ENCODE measurements around the gene AOC2. TPM values are rescaled to one million over a fixed set of nuclear protein-coding genes. Genes with fewer than 3 reads are reported as not detected.

AOC2 gene
- total and polyA plus RNA-seq, 7 donors = 1.2 to 2.1 (median 1.4) TPM; not detected in 2

DNA sequence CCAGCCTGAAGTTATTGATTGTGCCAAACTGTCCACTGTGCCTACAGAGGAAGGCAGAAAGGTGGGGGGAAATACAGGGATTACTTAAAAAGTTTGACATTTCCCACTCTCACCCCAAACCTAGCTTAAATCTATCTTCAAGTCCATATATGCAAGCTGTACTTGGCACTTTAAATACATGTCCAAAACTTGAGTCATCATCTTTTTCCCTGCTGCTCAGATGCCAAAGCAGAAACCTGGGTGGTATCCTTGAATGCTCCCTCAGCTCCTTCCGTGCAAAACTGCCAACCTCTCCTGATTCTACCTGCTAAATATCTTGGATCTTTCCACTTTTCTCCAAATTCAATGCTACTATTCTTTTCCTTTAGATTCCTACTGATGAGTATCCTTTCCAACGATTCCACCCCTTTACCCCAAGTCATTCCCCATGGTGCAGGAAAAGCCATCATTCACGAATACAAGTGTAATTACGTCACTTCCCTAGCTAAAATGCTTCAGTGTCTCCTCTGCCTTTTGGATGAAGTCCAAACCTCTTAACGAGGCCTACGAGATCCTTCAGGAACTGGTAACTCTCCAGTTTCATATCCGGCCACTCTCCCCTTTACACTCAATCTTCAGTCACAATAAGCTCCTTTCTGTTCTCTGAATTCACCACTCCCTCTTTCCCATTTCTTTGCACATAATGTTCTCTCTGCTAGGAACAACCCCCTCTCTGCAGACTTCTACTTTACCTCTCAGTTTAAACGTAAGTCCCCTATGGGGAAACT, 29.6 kb upstream of the AOC2 start:
- intact Hi-C loops (cut with DNase I) = no loop called here
- 68 to 78% methylated on average over 8 of the region's 8 CpGs for WGBS, 2 donors
- Histone ChIP-seq H3K4me3 (no peak overlapping the region), H3K36me3 (peaks cover 37 to 97% (median 67%) of the 10 kb centered on the region in 4 donors), H3K27ac (peak overlapping the region in 3 of 4 donors; percentile 10 to 25 (median 11)), H3K9me3 (no peaks in the 10 kb centered on the region), H3K27me3 (no peaks in the 10 kb centered on the region), H3K4me1 (peaks cover 0 to 10% (median 0%) of the 10 kb centered on the region in 4 donors)
- TF ChIP-seq EP300 (IDR thresholded peaks at IDR 0.05) (no peak), POLR2A (IDR thresholded peaks at IDR 0.05) (no peak), POLR2AphosphoS5 (IDR thresholded peaks at IDR 0.05) (no peak)
- TF ChIP-seq, protein P1, sequence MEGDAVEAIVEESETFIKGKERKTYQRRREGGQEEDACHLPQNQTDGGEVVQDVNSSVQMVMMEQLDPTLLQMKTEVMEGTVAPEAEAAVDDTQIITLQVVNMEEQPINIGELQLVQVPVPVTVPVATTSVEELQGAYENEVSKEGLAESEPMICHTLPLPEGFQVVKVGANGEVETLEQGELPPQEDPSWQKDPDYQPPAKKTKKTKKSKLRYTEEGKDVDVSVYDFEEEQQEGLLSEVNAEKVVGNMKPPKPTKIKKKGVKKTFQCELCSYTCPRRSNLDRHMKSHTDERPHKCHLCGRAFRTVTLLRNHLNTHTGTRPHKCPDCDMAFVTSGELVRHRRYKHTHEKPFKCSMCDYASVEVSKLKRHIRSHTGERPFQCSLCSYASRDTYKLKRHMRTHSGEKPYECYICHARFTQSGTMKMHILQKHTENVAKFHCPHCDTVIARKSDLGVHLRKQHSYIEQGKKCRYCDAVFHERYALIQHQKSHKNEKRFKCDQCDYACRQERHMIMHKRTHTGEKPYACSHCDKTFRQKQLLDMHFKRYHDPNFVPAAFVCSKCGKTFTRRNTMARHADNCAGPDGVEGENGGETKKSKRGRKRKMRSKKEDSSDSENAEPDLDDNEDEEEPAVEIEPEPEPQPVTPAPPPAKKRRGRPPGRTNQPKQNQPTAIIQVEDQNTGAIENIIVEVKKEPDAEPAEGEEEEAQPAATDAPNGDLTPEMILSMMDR (IDR thresholded peaks at IDR 0.05) = no peak
- DNase-seq = no peak

DNA sequence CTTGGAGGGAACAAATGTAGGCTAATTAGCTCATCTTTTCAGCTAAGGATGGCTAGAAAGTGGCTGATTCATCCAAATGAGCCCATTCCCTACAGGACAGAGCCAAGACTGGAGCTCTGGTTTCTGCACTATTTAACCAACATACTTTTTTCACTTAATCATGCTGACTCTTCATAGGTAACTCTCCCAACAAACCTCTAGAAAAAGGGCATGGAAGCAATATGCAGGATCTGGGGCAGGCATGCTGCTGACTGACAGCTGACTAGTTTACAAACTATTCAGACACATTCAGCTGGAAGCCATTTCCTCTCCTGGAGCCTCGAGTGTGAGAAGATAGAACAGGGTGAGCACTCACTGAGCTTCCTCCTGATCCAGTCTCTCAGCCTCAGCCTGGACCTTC, 26.5 kb upstream of the AOC2 start:
- Histone ChIP-seq H3K27ac (no peak overlapping the region), H3K9me3 (no peaks in the 10 kb centered on the region), H3K4me1 (peaks cover 0 to 18% (median 5%) of the 10 kb centered on the region in 4 donors), H3K36me3 (peaks cover 37 to 97% (median 64%) of the 10 kb centered on the region in 4 donors), H3K4me3 (no peak overlapping the region), H3K27me3 (no peaks in the 10 kb centered on the region)
- TF ChIP-seq POLR2A (IDR thresholded peaks at IDR 0.05) = no peak
- no peak for TF ChIP-seq EP300 (IDR thresholded peaks at IDR 0.05)
- no peak for TF ChIP-seq POLR2AphosphoS5 (IDR thresholded peaks at IDR 0.05)
- TF ChIP-seq, protein P1 (IDR thresholded peaks at IDR 0.05) = no peak
- intact Hi-C loops (cut with DNase I) = no loop called here
- DNase-seq = no peak
- 60 to 74% methylated on average over 1 of the region's 1 CpG for WGBS, 2 donors

DNA sequence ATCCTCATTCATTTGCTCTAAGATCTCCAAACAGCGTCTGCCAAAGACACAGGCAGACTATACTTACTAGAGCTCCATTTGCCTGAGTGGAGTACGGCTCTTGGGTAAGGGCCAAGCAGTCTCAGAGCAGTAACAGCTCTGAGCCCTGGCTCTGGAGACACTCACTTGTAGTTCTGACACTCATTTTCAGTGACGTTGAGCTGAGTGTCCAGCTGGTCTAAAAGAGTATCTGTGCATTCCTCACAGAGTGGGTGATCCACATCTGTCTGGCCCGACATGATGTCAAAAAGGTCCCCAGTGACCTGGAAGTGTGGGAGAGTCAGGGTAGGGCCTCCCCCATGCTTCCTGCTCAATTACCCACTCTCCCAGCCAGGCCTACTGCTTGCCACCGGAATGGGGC, 26.0 kb upstream of the AOC2 start:
- no peaks in the 10 kb centered on the region for H3K9me3 ChIP-seq
- TF ChIP-seq POLR2AphosphoS5 (IDR thresholded peaks at IDR 0.05) = no peak
- H3K36me3 ChIP-seq = peaks cover 37 to 92% (median 62%) of the 10 kb centered on the region in 4 donors
- DNase-seq = no peak
- no peak overlapping the region for H3K4me3 ChIP-seq
- H3K27me3 ChIP-seq = no peaks in the 10 kb centered on the region
- H3K4me1 ChIP-seq = peaks cover 0 to 23% (median 10%) of the 10 kb centered on the region in 4 donors
- H3K27ac ChIP-seq = no peak overlapping the region
- 87 to 91% methylated on average over 5 of the region's 5 CpGs for WGBS, 2 donors
- intact Hi-C loops (cut with DNase I) = no loop called here

DNA sequence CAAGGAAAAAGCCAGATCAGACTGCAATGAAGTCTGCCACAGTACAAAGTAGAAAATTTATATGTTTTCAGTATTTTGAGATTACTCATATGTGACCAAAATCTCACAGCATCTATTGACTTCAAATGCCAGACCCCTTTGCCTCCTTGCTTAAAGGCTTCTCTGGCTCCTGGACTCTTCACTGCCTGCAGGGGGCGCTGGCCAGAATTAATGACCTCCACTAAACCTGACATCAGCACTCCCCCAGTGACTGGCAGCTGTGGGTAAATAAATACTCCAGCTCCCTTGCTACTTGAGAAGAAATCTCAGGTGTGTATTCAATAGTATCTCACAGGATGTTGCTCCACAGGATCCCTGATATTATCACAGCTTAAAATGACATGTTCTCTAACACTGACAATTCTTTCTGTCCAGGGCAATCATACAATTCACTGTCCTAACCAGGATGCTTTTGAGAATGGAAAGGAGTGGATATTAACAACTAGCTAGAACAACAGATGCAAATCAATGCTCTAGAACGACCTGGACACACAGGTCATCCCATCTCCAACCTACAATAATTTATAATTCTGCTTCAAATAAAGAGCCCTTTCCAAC, 24.3 kb upstream of the AOC2 start:
- WGBS, 2 donors = 24 to 35% methylated on average over 2 of the region's 2 CpGs
- DNase-seq = no peak
- intact Hi-C loops (cut with DNase I) = loop anchor here (5.0 to 10.0 kb wide), 2 partner anchors 98 to 245 kb away; partner anchors contain the start of gene PSMC3IP
- Histone ChIP-seq H3K27me3 (no peaks in the 10 kb centered on the region), H3K9me3 (no peaks in the 10 kb centered on the region), H3K27ac (no peak overlapping the region), H3K36me3 (peaks cover 32 to 76% (median 49%) of the 10 kb centered on the region in 4 donors), H3K4me3 (no peak overlapping the region), H3K4me1 (peaks cover 0 to 22% (median 18%) of the 10 kb centered on the region in 4 donors)
- no peak for TF ChIP-seq POLR2AphosphoS5 (IDR thresholded peaks at IDR 0.05)
- TF ChIP-seq, protein P1 (IDR thresholded peaks at IDR 0.05) = peak in 3 of 4 experiments; percentile 17 to 56 (median 27)

DNA sequence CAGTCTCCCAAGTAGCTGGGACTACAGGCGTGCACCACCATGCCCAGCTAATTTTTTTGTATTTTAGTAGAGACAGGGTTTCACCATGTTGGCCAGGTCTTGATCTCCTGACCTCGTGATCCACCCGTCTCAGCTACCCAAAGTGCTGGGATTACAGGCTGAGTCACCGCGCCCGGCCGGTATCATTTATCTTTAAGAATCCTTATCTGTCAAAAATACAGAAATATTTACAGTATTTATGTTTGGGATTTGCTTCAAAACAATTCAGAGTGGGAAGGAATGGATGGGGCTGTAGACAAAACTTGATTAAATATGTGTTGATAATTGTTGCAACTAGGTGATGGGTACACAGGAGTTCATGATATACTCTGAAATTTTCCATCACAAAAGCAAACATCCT, 23.2 kb upstream of the AOC2 start:
- 91 to 96% methylated on average over 7 of the region's 7 CpGs for WGBS, 2 donors
- intact Hi-C loops (cut with DNase I) = loop anchor here (5.0 to 10.0 kb wide), 2 partner anchors 99 to 246 kb away; partner anchors contain the start of gene PSMC3IP
- DNase-seq = no peak
- H3K9me3 ChIP-seq = no peaks in the 10 kb centered on the region
- no peak overlapping the region for H3K4me3 ChIP-seq
- H3K4me1 ChIP-seq = peaks cover 0 to 21% (median 18%) of the 10 kb centered on the region in 4 donors
- H3K36me3 ChIP-seq = peaks cover 20 to 64% (median 37%) of the 10 kb centered on the region in 4 donors
- no peaks in the 10 kb centered on the region for H3K27me3 ChIP-seq
- TF ChIP-seq POLR2AphosphoS5 (IDR thresholded peaks at IDR 0.05) (no peak), POLR2A (IDR thresholded peaks at IDR 0.05) (no peak), EP300 (IDR thresholded peaks at IDR 0.05) (no peak)
- TF ChIP-seq, protein P1 (IDR thresholded peaks at IDR 0.05) = no peak
- H3K27ac ChIP-seq = no peak overlapping the region
